NCI-H1694 treated with DMSO at 0.1 percent for 48 hours (cell line): ENCODE data around the gene CDH22.

Experiments
- DNase-seq: peaks from one replicate; lab custom pipeline; 2025; lab: John Stamatoyannopoulos, UW

CDH22 gene

GRCh38 chr20:46139908-46140482, 168.3 kb downstream of the CDH22 start:
- no peak for DNase-seq

- no peak for DNase-seq
These were observed 168.9 kb downstream of the CDH22 start for GRCh38 chr20:46139266-46139889.

GRCh38 chr20:46137816-46138215, 170.5 kb downstream of the CDH22 start:
- no peak for DNase-seq

GRCh38 chr20:46135856-46136633, 172.3 kb downstream of the CDH22 start:
- DNase-seq = no peak

GRCh38 chr20:46134716-46135115, 173.6 kb downstream of the CDH22 start:
- no peak for DNase-seq

- no peak for DNase-seq
These were observed 174.2 kb downstream of the CDH22 start for GRCh38 chr20:46133886-46134654.

- DNase-seq = peak; percentile 38
These were observed 175.6 kb downstream of the CDH22 start for GRCh38 chr20:46132705-46133120.

- no peak for DNase-seq
These were observed 176.9 kb downstream of the CDH22 start for GRCh38 chr20:46131396-46131795.

- peak; percentile 37 for DNase-seq
These were observed 177.8 kb downstream of the CDH22 start for GRCh38 chr20:46130534-46130933.

GRCh38 chr20:46129955-46130481, 178.3 kb downstream of the CDH22 start:
- peak; percentile 79 for DNase-seq

GRCh38 chr20:46128310-46129151, 179.8 kb downstream of the CDH22 start:
- DNase-seq = peak; percentile 35

- DNase-seq = no peak
These were observed 180.8 kb downstream of the CDH22 start for GRCh38 chr20:46127396-46128010.

GRCh38 chr20:46126440-46127056, 181.8 kb downstream of the CDH22 start:
- no peak for DNase-seq
